Prostate gland (tissue), 2 donors: ENCODE results near the gene BICDL1.

Source experiments
- POLR2A ChIP-seq: fragments of 450-650 bp; IDR thresholded peaks from one replicate; pipeline ENCODE4 v1.6.1; 2016; ENCODE audit warnings: antibody characterized with exemption, mild to moderate bottlenecking
- TF ChIP-seq, protein P1 (sequence below), 4 experiments: fragments of 200-600 bp in 2 of 4; fragments of 450-650 bp in 2 of 4; sonication (generic) in 2 of 4; IDR thresholded peaks; 1 replicate in 3 of 4; 2 replicates in 1 of 4; pipeline ENCODE4 v1.5.1; 2016 to 2019; ENCODE audit warnings: antibody characterized with exemption in 4 of 4, mild to moderate bottlenecking in 2 of 4, moderate library complexity in 2 of 4

GRCh38 chr12:120090206-120090605 is 101.2 kb downstream of the BICDL1 start:
- TF ChIP-seq, protein P1, sequence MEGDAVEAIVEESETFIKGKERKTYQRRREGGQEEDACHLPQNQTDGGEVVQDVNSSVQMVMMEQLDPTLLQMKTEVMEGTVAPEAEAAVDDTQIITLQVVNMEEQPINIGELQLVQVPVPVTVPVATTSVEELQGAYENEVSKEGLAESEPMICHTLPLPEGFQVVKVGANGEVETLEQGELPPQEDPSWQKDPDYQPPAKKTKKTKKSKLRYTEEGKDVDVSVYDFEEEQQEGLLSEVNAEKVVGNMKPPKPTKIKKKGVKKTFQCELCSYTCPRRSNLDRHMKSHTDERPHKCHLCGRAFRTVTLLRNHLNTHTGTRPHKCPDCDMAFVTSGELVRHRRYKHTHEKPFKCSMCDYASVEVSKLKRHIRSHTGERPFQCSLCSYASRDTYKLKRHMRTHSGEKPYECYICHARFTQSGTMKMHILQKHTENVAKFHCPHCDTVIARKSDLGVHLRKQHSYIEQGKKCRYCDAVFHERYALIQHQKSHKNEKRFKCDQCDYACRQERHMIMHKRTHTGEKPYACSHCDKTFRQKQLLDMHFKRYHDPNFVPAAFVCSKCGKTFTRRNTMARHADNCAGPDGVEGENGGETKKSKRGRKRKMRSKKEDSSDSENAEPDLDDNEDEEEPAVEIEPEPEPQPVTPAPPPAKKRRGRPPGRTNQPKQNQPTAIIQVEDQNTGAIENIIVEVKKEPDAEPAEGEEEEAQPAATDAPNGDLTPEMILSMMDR (IDR thresholded peaks at IDR 0.05): no peak
- TF ChIP-seq POLR2A: no peak
